ENCODE measurements around the gene B4GALT5.
"Not testable (repeated sequence)": the region's sequence is repeated elsewhere in the genome, so short reads cannot be mapped to it uniquely, and the experiment has no call there.

B4GALT5 gene

GRCh38 chr20:49713753-49714712 lies at the start of gene B4GALT5:
Gene B4GALT5, minus strand, starts transcription at chr20:49713878. Its CDS starts 188 bp downstream, at chr20:49713690.
- peak; percentile 40 to 67 for DNase-seq

GRCh38 chr20:49762940-49763766 lies 49.5 kb upstream of the B4GALT5 start:
- DNase-seq, result no peak

- DNase-seq, result not testable (repeated sequence)
Measured at GRCh38 chr20:49761888-49762287, 48.2 kb upstream of the B4GALT5 start.

- no peak for DNase-seq
Measured at GRCh38 chr20:49759266-49759950, 45.7 kb upstream of the B4GALT5 start.

- no peak for DNase-seq
Measured at GRCh38 chr20:49758781-49759180, 45.1 kb upstream of the B4GALT5 start.

- DNase-seq, result no peak
Measured at GRCh38 chr20:49757597-49757996, 43.9 kb upstream of the B4GALT5 start.

GRCh38 chr20:49756241-49756640 lies 42.6 kb upstream of the B4GALT5 start:
- DNase-seq, result no peak

GRCh38 chr20:49754596-49754995 lies 40.9 kb upstream of the B4GALT5 start:
- DNase-seq, result no peak

- DNase-seq, result no peak
Measured at GRCh38 chr20:49753133-49753532, 39.5 kb upstream of the B4GALT5 start.

GRCh38 chr20:49752201-49752903 lies 38.7 kb upstream of the B4GALT5 start:
- no peak for DNase-seq

- no peak for DNase-seq
Measured at GRCh38 chr20:49751397-49751736, 37.7 kb upstream of the B4GALT5 start.

GRCh38 chr20:49750611-49751396 lies 37.1 kb upstream of the B4GALT5 start:
- DNase-seq, result no peak

GRCh38 chr20:49749625-49750024 lies 35.9 kb upstream of the B4GALT5 start:
- DNase-seq, result no peak

GRCh38 chr20:49748525-49748838 lies 34.8 kb upstream of the B4GALT5 start:
- DNase-seq, result no peak

- no peak for DNase-seq
Measured at GRCh38 chr20:49747707-49748524, 34.2 kb upstream of the B4GALT5 start.

- no peak for DNase-seq
Measured at GRCh38 chr20:49742948-49743347, 29.3 kb upstream of the B4GALT5 start.

- no peak for DNase-seq
Measured at GRCh38 chr20:49741977-49742376, 28.3 kb upstream of the B4GALT5 start.

GRCh38 chr20:49740807-49741206 lies 27.1 kb upstream of the B4GALT5 start:
- DNase-seq, result no peak

GRCh38 chr20:49739042-49739441 lies 25.4 kb upstream of the B4GALT5 start:
- DNase-seq, result no peak

- no peak for DNase-seq
Measured at GRCh38 chr20:49737260-49737659, 23.6 kb upstream of the B4GALT5 start.

GRCh38 chr20:49729780-49730179 lies 16.1 kb upstream of the B4GALT5 start:
- no peak for DNase-seq
